Keratinocyte (primary cell): ENCODE results near the gene ALOX5AP. TPM values are rescaled to one million over a fixed set of nuclear protein-coding genes. Genes with fewer than 3 reads are reported as not detected.

Source experiments
- DNase-seq: peaks from one replicate; pipeline ENCODE4 v3.0.0-alpha.2; 2011; ENCODE audit warnings: low read depth, missing footprints, low spot score
- FAIRE-seq: peaks from 2 replicates; lab custom pipeline; 2011; peaks lifted over from hg19 to GRCh38; lab: Jason Lieb, UNC
- H2AFZ ChIP-seq: 2 replicates; pipeline ENCODE4 v1.6.0; 2012; ENCODE audit warnings: low read length, control low read depth, inconsistent platforms; ENCODE audit not compliant: control insufficient read depth
- H3K27ac ChIP-seq: 2 replicates; pipeline ENCODE4 v1.5.1; 2011; ENCODE audit warnings: low read length; ENCODE audit not compliant: control insufficient read depth, insufficient read depth
- H3K27me3 ChIP-seq: 3 replicates; pipeline ENCODE4 v1.6.0; 2011; ENCODE audit warnings: low read length; ENCODE audit not compliant: control insufficient read depth, insufficient read depth; ENCODE audit errors: extremely low read depth
- H3K36me3 ChIP-seq, 2 experiments: 2 replicates in 1 of 2; 3 replicates in 1 of 2; pipeline ENCODE4 v1.5.1; 2011; ENCODE audit warnings: low read length in 2 of 2, mild to moderate bottlenecking in 1 of 2; ENCODE audit not compliant: control insufficient read depth in 2 of 2, insufficient read depth in 2 of 2; ENCODE audit errors: extremely low read depth in 1 of 2
- H3K4me1 ChIP-seq: 3 replicates; pipeline ENCODE4 v1.5.1; 2011; ENCODE audit warnings: low read length; ENCODE audit not compliant: control insufficient read depth, insufficient read depth; ENCODE audit errors: extremely low read depth
- H3K4me2 ChIP-seq: 3 replicates; pipeline ENCODE4 v1.6.0; 2011; ENCODE audit warnings: low read depth, low read length; ENCODE audit not compliant: control insufficient read depth, insufficient read depth; ENCODE audit errors: extremely low read depth
- H3K4me3 ChIP-seq, 3 experiments: fragments of 200-600 bp in 1 of 3; sonication (generic) in 1 of 3; 2 replicates in 2 of 3; 3 replicates in 1 of 3; pipeline ENCODE4 v1.5.1; 2011 to 2016; ENCODE audit warnings: low read length in 3 of 3, mild to moderate bottlenecking in 3 of 3, control low read depth in 2 of 3, inconsistent platforms in 1 of 3, low read depth in 1 of 3, mixed read lengths in 1 of 3, mixed run types in 1 of 3, moderate library complexity in 1 of 3; ENCODE audit not compliant: control insufficient read depth in 2 of 3, insufficient read depth in 2 of 3; ENCODE audit errors: extremely low read depth in 1 of 3
- H3K79me2 ChIP-seq: 2 replicates; pipeline ENCODE4 v1.6.0; 2012; ENCODE audit warnings: low read length; ENCODE audit not compliant: control insufficient read depth, insufficient read depth
- H3K9ac ChIP-seq: 3 replicates; pipeline ENCODE4 v1.6.0; 2011; ENCODE audit warnings: low read length; ENCODE audit not compliant: control insufficient read depth, insufficient read depth; ENCODE audit errors: extremely low read depth
- H3K9me1 ChIP-seq: 3 replicates; pipeline ENCODE4 v1.6.0; 2011; ENCODE audit warnings: low read length; ENCODE audit not compliant: control insufficient read depth, insufficient read depth; ENCODE audit errors: extremely low read depth
- H3K9me3 ChIP-seq: 2 replicates; pipeline ENCODE4 v1.5.1; 2012; ENCODE audit warnings: low read depth, low read length; ENCODE audit not compliant: control insufficient read depth
- H4K20me1 ChIP-seq: 3 replicates; pipeline ENCODE4 v1.6.0; 2011; ENCODE audit warnings: low read length; ENCODE audit not compliant: control insufficient read depth, insufficient read depth; ENCODE audit errors: extremely low read depth
- CTCF ChIP-seq, 3 experiments: IDR thresholded peaks in 1 of 3; conservative IDR thresholded peaks in 1 of 3; optimal IDR thresholded peaks in 1 of 3; 2 replicates in 2 of 3; 3 replicates in 1 of 3; pipeline versions ENCODE3 to v1.5.1; 2011; ENCODE audit warnings: low read length in 3 of 3, mild to moderate bottlenecking in 3 of 3, moderate library complexity in 2 of 3, control low read depth in 1 of 3, inconsistent platforms in 1 of 3; ENCODE audit not compliant: insufficient read depth in 2 of 3; ENCODE audit errors: extremely low read depth in 1 of 3
- EZH2 ChIP-seq: IDR thresholded peaks from one replicate; pipeline ENCODE4 v1.6.1; 2012; ENCODE audit warnings: inconsistent platforms, mild to moderate bottlenecking, low read length, moderate library complexity
- dilution Hi-C: fragments of 300-500 bp; cut with MboI; formaldehyde crosslinking; loops from one replicate; pipeline ENCODE4 v1.7.0; 2020; ENCODE audit warnings: low sequenced_read_pairs; ENCODE audit not compliant: extremely low pct_ligation_motif_present
- polyA plus RNA-seq, 5 experiments: library from polyadenylated mRNA; depleted of rRNA in 3 of 5; stranded (reverse) in 3 of 5; stranded (forward) in 1 of 5; unstranded in 1 of 5; fragments of >200 nt; gene quantifications; 1 replicate in 1 of 5; 2 replicates in 3 of 5; 3 replicates in 1 of 5; pipeline versions ENCODE4 v1.2.1 to v1.2.3, GENCODE V29; 2011 to 2012; ENCODE audit warnings: missing spikeins in 2 of 5, low read depth in 1 of 5, low replicate concordance in 1 of 5

The ALOX5AP gene
- polyA plus RNA-seq, 1 donor (not counting 4 experiments of a cell fraction or from before 2014, with no cell fraction given): 0.31 TPM

- Histone ChIP-seq H3K9me1 (no peaks in the 10 kb centered on the region), H3K4me2 (no peak overlapping the region), H3K79me2 (no peaks in the 10 kb centered on the region), H2AFZ (no peak overlapping the region), H3K4me3 (no peak overlapping the region), H3K27ac (no peak overlapping the region), H3K27me3 (peaks cover 23% of the 10 kb centered on the region), H3K4me1 (no peaks in the 10 kb centered on the region), H3K36me3 (no peaks in the 10 kb centered on the region), H3K9ac (no peak overlapping the region), H3K9me3 (no peaks in the 10 kb centered on the region), H4K20me1 (no peaks in the 10 kb centered on the region)
- FAIRE-seq: no peak
- dilution Hi-C loops: no loop called here
- TF ChIP-seq CTCF (optimal IDR thresholded peaks at IDR 0.05 in 1 of 3, IDR thresholded peaks at IDR 0.05 in 1 of 3, conservative IDR thresholded peaks at IDR 0.05 in 1 of 3; ENCODE audit: extremely low read depth in 1 of 3, insufficient read depth in 2 of 3, low read length in 3 of 3) (no peak), EZH2 (no peak)
- no peak for DNase-seq
These were observed 21.8 kb downstream of the ALOX5AP start for GRCh38 chr13:30757026-30757742.

GRCh38 chr13:30759748-30760147 is 24.4 kb downstream of the ALOX5AP start:
- dilution Hi-C loops: no loop called here
- peaks cover 7% of the 10 kb centered on the region for H3K4me1 ChIP-seq
- no peak overlapping the region for H2AFZ ChIP-seq
- no peak overlapping the region for H3K4me3 ChIP-seq
- FAIRE-seq (no peak), DNase-seq (no peak)
- H3K9ac ChIP-seq: no peak overlapping the region
- H3K9me1 ChIP-seq: no peaks in the 10 kb centered on the region
- H3K27ac ChIP-seq: no peak overlapping the region
- no peak overlapping the region for H3K4me2 ChIP-seq
- H3K36me3 ChIP-seq: no peaks in the 10 kb centered on the region
- H4K20me1 ChIP-seq: no peaks in the 10 kb centered on the region
- H3K9me3 ChIP-seq: no peaks in the 10 kb centered on the region
- TF ChIP-seq CTCF (optimal IDR thresholded peaks at IDR 0.05 in 1 of 3, IDR thresholded peaks at IDR 0.05 in 1 of 3, conservative IDR thresholded peaks at IDR 0.05 in 1 of 3; ENCODE audit: extremely low read depth in 1 of 3, insufficient read depth in 2 of 3, low read length in 3 of 3): no peak
- no peak for TF ChIP-seq EZH2
- H3K79me2 ChIP-seq: no peaks in the 10 kb centered on the region
- peaks cover 19% of the 10 kb centered on the region for H3K27me3 ChIP-seq
